Testis (tissue), 2 donors: ENCODE measurements around the gene C19orf33.
A peak's percentile ranks its signal among the peaks of the same experiment; 100 is the strongest.

Experiments
- POLR2A ChIP-seq: fragments of 450-650 bp; IDR thresholded peaks from one replicate; pipeline ENCODE4 v1.6.1; 2017; ENCODE audit warnings: antibody characterized with exemption, mild to moderate bottlenecking, moderate library complexity
- TF ChIP-seq, protein P1 (sequence below), 3 experiments: fragments of 450-650 bp in 2 of 3; fragments of 200-600 bp in 1 of 3; sonication (generic) in 1 of 3; IDR thresholded peaks; one replicate each; pipeline ENCODE4 v1.5.1; 2016 to 2019; ENCODE audit warnings: antibody characterized with exemption in 3 of 3, mild to moderate bottlenecking in 2 of 3, moderate library complexity in 1 of 3

DNA sequence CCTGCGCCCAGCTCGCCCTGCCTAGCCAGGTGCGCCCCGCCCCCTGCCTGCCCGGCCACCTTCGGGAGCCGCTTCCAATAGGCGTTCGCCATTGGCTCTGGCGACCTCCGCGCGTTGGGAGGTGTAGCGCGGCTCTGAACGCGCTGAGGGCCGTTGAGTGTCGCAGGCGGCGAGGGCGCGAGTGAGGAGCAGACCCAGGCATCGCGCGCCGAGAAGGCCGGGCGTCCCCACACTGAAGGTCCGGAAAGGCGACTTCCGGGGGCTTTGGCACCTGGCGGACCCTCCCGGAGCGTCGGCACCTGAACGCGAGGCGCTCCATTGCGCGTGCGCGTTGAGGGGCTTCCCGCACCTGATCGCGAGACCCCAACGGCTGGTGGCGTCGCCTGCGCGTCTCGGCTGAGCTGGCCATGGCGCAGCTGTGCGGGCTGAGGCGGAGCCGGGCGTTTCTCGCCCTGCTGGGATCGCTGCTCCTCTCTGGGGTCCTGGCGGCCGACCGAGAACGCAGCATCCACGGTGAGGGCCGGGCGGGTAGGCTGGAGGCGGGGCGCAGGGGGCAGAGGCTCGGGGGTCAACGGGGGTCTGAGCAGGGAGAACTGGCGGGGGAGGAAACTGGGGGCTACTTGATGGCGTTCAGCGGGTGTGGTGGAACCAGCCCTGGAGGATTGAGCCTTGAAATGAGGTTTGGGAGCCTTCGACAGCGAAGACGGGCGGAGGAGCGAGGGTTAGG lies 39.4 kb upstream of the C19orf33 start, which contains the start of gene SPINT2:
- TF ChIP-seq, protein P1, sequence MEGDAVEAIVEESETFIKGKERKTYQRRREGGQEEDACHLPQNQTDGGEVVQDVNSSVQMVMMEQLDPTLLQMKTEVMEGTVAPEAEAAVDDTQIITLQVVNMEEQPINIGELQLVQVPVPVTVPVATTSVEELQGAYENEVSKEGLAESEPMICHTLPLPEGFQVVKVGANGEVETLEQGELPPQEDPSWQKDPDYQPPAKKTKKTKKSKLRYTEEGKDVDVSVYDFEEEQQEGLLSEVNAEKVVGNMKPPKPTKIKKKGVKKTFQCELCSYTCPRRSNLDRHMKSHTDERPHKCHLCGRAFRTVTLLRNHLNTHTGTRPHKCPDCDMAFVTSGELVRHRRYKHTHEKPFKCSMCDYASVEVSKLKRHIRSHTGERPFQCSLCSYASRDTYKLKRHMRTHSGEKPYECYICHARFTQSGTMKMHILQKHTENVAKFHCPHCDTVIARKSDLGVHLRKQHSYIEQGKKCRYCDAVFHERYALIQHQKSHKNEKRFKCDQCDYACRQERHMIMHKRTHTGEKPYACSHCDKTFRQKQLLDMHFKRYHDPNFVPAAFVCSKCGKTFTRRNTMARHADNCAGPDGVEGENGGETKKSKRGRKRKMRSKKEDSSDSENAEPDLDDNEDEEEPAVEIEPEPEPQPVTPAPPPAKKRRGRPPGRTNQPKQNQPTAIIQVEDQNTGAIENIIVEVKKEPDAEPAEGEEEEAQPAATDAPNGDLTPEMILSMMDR (IDR thresholded peaks at IDR 0.05) = peak in 1 of 3 experiments; percentile 27
- no peak for TF ChIP-seq POLR2A
